ENCODE data around the gene GPHB5.

The GPHB5 gene

DNA sequence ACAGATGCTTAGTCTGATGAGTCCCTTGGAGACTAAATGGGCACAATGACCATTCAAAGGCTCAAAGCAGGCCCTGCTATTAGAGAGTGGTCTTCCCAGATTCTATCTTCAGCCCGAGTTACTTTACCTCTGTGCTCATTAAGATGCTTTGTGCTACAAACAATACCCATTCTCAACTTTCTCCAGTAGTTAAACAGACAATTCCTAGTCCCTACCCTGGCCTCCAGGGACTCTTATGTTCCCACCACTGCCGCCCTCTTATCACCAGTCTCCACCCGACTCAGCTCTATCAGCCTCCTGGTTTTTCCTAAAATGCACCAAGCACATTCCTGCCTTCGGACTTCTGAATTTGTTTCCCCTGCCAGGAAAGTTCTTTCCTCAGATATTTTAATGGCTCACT, 25.6 kb upstream of the GPHB5 start:
- H3K27ac ChIP-seq = no peak overlapping the region
- POLR2A ChIA-PET (ENCODE audit: low non-redundant PET) = no interaction called here
- CTCF ChIA-PET = no interaction called here
- TF ChIP-seq, protein P1, sequence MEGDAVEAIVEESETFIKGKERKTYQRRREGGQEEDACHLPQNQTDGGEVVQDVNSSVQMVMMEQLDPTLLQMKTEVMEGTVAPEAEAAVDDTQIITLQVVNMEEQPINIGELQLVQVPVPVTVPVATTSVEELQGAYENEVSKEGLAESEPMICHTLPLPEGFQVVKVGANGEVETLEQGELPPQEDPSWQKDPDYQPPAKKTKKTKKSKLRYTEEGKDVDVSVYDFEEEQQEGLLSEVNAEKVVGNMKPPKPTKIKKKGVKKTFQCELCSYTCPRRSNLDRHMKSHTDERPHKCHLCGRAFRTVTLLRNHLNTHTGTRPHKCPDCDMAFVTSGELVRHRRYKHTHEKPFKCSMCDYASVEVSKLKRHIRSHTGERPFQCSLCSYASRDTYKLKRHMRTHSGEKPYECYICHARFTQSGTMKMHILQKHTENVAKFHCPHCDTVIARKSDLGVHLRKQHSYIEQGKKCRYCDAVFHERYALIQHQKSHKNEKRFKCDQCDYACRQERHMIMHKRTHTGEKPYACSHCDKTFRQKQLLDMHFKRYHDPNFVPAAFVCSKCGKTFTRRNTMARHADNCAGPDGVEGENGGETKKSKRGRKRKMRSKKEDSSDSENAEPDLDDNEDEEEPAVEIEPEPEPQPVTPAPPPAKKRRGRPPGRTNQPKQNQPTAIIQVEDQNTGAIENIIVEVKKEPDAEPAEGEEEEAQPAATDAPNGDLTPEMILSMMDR (conservative IDR thresholded peaks at IDR 0.05; ENCODE audit: low read depth) = no peak
- no peak for DNase-seq (ENCODE audit: low spot score)

DNA sequence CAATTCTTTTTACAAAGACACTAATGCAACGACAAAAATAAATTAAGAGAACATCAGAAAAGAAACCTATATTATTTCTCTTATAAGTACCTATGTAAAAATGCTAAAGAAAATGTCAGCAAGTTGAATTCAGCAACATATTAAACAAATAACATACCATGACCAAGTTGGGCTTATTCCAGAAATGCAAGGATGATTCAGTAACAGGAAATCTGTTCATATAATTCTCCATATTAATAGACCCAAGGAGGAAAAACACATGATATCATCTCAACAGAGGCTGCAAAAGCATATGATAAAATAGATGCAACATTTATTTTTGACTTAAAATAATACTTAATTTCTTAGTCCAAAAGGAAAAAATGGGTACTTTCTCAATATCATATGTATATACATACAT, 25.1 kb upstream of the GPHB5 start:
- ChIA-PET POLR2A (ENCODE audit: low non-redundant PET) (no interaction called here), CTCF (no interaction called here)
- no peak for DNase-seq (ENCODE audit: low spot score)
- H3K27ac ChIP-seq = no peak overlapping the region
- TF ChIP-seq, protein P1 (conservative IDR thresholded peaks at IDR 0.05; ENCODE audit: low read depth) = no peak

DNA sequence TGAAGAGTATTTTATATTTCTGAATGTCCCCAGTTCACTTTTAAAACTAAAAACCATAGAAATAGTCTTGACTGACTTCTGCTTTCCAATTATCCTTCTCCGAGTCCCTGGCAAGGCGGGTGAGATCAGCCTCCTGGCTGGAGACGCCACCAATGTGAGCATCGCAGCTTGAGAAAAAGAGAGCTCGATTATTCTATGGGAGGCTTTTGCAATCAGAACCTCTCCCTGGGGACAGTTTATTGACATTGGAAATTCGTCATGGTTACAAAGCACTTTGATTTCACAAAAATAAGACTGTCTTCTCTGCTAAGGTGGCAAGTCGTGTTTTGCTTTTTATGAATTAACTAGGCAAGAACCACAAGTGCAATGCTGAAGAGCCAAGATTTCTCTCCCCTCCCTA, 23.6 kb upstream of the GPHB5 start:
- H3K27ac ChIP-seq = no peak overlapping the region
- TF ChIP-seq, protein P1 (conservative IDR thresholded peaks at IDR 0.05; ENCODE audit: low read depth) = no peak
- ChIA-PET CTCF (no interaction called here), POLR2A (ENCODE audit: low non-redundant PET) (no interaction called here)
- no peak for DNase-seq (ENCODE audit: low spot score)

DNA sequence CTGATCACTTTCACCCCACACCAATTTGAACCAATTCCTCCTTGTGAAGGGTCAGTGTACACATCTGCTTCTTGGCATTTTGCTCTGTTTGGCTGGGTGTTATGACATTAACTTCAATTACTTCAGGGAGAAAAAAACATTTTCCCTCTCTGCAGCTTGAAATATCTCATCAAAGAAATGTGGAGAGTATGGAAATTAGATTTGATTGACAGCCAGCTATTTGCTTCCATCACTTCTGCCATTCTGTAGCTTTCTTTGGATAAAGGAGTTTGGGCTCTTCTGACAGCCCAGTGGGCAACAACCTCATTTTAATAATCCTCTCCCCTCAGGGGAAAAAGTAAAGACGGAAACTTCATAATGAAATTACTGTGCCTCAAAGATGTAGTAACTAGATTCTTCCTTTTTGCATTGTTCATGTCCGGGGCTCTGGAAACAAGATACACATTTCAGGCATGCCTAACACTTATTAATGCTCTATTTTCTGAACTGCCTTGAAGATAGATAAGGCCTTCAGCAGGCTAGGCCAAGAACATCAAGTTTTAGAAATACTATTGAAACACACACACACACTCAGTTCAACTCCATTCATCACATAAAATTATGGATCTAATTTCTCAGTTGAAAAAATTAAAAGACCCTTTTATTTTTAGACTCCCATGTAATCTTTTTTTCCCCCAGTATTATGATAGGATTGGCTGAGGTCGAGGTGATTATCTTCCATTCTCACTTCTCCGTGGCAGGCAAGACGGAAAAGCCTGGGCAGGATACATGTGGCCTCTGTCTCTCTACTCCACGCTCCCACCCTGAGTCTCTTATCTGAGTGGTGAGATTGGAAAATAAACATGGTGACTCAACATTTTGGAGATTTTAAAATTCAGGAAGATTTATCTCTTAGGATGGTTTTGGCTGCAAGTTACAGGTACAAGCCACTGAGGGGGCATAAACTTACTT, 10.3 kb upstream of the GPHB5 start:
- ChIA-PET POLR2A (ENCODE audit: low non-redundant PET) (no interaction called here), CTCF (no interaction called here)

DNA sequence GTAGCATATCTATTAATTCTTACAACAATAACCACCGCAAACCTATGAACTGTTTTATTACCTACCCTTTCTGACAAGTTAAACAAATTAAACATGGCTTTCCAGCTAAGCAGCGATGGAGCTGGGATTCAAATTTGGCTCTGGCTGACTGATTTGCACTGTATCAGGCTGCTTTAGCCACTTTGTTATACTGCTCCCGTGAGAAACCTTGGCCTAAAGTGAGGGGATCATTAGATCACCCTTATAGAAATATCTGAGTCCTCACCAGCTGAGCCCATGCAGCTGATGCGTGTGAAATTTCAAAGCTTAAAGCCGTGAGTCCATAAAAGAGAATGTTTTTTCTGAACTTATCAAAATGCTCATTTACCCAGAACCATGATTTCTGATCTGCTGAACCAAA, 8.1 kb upstream of the GPHB5 start:
- POLR2A ChIA-PET (ENCODE audit: low non-redundant PET) = no interaction called here
- no peak overlapping the region for H3K27ac ChIP-seq
- TF ChIP-seq, protein P1 (conservative IDR thresholded peaks at IDR 0.05; ENCODE audit: low read depth) = no peak
- CTCF ChIA-PET = no interaction called here
- DNase-seq (ENCODE audit: low spot score) = no peak

More for the DNA sequence above, 10.3 kb upstream of the GPHB5 start:
- no peak for DNase-seq (ENCODE audit: low spot score)
- TF ChIP-seq, protein P1 (conservative IDR thresholded peaks at IDR 0.05; ENCODE audit: low read depth) = no peak
- no peak overlapping the region for H3K27ac ChIP-seq

DNA sequence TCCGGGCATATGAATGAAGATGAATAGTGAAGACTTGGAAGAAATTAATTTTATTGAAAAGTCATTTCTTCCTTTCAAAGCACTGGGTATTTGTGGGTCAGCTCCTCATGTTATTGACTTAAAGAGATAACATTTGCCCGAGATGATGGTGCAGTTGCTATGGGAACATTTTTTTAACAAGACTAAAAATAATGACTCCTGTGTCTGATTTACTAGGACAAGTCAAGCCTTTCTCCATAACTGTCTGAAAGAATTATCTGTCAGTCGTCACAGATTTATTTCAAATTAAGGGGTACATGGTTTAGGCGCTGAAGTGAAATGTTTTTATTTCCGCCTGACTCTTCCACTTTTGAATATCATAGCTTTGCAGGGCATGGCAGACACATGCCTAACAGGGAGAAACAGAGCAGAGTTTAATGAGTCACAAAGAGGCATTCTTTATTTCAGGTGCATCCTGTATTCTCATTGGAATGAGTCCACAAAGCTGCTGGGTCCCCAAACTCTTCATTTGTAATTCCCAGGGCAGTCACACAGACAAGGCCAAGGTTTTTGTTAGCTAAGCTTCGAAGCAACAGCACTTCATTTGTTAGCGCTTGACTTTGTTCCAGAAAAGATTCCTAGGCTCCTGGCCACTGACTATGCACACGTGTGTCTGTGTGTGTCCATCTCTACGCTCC, 4.3 kb upstream of the GPHB5 start:
- ChIA-PET POLR2A (ENCODE audit: low non-redundant PET) (no interaction called here), CTCF (interaction anchor here (0.5 kb wide), 1 partner anchor 14 kb away, joined by 3 read pairs; no protein-coding TSS in a partner anchor)
- TF ChIP-seq, protein P1 (conservative IDR thresholded peaks at IDR 0.05; ENCODE audit: low read depth) = no peak
- no peak overlapping the region for H3K27ac ChIP-seq
- DNase-seq (ENCODE audit: low spot score) = peak; percentile 15

All from RWPE1 (cell line).